Liver (tissue), 2 donors: ENCODE measurements around the gene TTC23.

ENCODE experiments used
- CTCF ChIP-seq: fragments of 150-350 bp; IDR thresholded peaks from 2 replicates; pipeline ENCODE4 v1.5.1; 2017; ENCODE audit warnings: improper control_type of control experiment, low read depth, low read length; ENCODE audit not compliant: missing input control
- YY1 ChIP-seq: IDR thresholded peaks from 2 replicates; pipeline ENCODE4 v1.6.1; 2016; ENCODE audit warnings: antibody characterized with exemption, mild to moderate bottlenecking
- donor health status: healthy.

- TF ChIP-seq CTCF (no peak), YY1 (no peak)
Observed at GRCh38 chr15:99099661-99100060, 149.7 kb downstream of the TTC23 start.
